GM12892 (cell line): ENCODE data around the gene RRM2.

Experiments used
- POLR2A ChIP-seq: IDR thresholded peaks from 2 replicates; pipeline ENCODE4 v1.6.1; 2011; ENCODE audit warnings: low read depth, low read length, control low read depth
- POLR2AphosphoS5 ChIP-seq: IDR thresholded peaks from 2 replicates; pipeline ENCODE4 v1.6.1; 2011; ENCODE audit warnings: low read depth, low read length, control low read depth

GRCh38 chr2:10073706-10074105 is 48.8 kb upstream of the RRM2 start:
- TF ChIP-seq POLR2AphosphoS5 = no peak
- TF ChIP-seq POLR2A = no peak
